ENCODE results near the gene CFAP58.

The CFAP58 gene

DNA sequence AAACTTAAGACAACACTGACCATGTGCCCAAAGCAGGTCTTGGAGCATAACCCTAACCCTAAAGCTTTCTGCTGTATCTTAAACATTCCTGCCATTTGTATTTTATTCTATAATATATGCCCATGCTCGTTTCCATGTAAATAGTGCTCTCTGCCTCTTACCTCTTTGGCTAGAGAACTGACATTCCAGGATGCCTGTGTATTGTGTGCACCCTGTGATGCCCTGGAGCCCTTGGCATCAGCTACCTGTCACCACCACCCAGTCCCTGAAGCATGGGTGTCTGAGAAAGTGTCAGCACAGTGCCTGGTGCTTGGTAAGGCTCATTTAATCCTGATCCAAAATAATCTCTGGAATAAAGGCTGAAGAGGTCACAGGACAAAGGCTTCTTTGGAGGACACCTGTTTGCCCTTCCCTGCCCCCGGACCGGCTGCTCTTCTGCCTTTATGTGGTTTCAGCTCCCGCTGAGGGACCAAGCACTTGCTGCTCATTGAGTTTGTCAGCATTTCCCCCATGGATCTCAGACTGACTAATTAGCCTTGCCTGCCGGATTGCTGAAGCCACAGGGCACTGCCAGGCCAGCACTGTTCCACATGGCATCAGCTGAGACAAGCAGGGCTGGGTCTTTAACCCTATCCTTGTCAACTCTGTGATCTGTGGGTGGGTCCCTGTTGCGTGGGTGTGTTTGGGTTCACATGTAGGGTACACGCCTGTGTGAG, 148.4 kb downstream of the CFAP58 start:
- TF ChIP-seq ZBTB7A (IDR thresholded peaks at IDR 0.05; ENCODE audit: low read depth) (no peak), EGR1 (IDR thresholded peaks at IDR 0.05) (no peak), TAF1 (IDR thresholded peaks at IDR 0.05; ENCODE audit: low read depth) (no peak), RAD21 (IDR thresholded peaks at IDR 0.05; ENCODE audit: low read depth) (no peak), CREB1 (IDR thresholded peaks at IDR 0.05; ENCODE audit: low read depth) (no peak), TCF12 (IDR thresholded peaks at IDR 0.05; ENCODE audit: low read depth) (no peak), NFIC (IDR thresholded peaks at IDR 0.05) (no peak), EP300 (IDR thresholded peaks at IDR 0.05; ENCODE audit: borderline replicate concordance) (no peak), YY1 (IDR thresholded peaks at IDR 0.05; ENCODE audit: low read depth) (no peak), FOXM1 (IDR thresholded peaks at IDR 0.05; ENCODE audit: borderline replicate concordance, low read depth) (no peak), TEAD4 (IDR thresholded peaks at IDR 0.05) (no peak)
- TF ChIP-seq, protein P1, sequence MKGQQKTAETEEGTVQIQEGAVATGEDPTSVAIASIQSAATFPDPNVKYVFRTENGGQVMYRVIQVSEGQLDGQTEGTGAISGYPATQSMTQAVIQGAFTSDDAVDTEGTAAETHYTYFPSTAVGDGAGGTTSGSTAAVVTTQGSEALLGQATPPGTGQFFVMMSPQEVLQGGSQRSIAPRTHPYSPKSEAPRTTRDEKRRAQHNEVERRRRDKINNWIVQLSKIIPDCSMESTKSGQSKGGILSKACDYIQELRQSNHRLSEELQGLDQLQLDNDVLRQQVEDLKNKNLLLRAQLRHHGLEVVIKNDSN (IDR thresholded peaks at IDR 0.05): no peak
- TF ChIP-seq, protein P2, sequence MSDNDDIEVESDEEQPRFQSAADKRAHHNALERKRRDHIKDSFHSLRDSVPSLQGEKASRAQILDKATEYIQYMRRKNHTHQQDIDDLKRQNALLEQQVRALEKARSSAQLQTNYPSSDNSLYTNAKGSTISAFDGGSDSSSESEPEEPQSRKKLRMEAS (IDR thresholded peaks at IDR 0.05): no peak
- TF ChIP-seq, protein P3, sequence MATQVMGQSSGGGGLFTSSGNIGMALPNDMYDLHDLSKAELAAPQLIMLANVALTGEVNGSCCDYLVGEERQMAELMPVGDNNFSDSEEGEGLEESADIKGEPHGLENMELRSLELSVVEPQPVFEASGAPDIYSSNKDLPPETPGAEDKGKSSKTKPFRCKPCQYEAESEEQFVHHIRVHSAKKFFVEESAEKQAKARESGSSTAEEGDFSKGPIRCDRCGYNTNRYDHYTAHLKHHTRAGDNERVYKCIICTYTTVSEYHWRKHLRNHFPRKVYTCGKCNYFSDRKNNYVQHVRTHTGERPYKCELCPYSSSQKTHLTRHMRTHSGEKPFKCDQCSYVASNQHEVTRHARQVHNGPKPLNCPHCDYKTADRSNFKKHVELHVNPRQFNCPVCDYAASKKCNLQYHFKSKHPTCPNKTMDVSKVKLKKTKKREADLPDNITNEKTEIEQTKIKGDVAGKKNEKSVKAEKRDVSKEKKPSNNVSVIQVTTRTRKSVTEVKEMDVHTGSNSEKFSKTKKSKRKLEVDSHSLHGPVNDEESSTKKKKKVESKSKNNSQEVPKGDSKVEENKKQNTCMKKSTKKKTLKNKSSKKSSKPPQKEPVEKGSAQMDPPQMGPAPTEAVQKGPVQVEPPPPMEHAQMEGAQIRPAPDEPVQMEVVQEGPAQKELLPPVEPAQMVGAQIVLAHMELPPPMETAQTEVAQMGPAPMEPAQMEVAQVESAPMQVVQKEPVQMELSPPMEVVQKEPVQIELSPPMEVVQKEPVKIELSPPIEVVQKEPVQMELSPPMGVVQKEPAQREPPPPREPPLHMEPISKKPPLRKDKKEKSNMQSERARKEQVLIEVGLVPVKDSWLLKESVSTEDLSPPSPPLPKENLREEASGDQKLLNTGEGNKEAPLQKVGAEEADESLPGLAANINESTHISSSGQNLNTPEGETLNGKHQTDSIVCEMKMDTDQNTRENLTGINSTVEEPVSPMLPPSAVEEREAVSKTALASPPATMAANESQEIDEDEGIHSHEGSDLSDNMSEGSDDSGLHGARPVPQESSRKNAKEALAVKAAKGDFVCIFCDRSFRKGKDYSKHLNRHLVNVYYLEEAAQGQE (IDR thresholded peaks at IDR 0.05; ENCODE audit: low read depth): no peak

DNA sequence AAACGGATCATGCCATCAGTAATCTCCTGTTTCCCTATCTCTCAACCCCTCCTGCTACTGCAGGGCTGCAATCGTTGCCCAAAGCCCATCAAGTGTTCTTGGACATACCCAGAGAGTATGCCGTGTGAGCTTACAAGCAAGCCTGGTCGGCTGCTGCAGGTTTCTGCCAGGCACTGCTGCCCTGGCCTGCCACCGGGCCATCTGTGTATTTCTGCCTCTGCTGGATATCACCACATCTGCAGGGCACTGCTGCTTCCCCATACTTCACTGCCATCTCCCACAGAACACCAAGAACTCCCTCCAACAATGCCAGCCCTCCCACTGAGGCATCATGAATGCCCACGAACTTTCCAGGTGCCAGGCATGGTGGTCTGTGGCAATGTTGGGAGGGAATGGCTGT, 149.3 kb downstream of the CFAP58 start:
- TF ChIP-seq TCF12 (IDR thresholded peaks at IDR 0.05; ENCODE audit: low read depth) (no peak), TAF1 (IDR thresholded peaks at IDR 0.05; ENCODE audit: low read depth) (no peak), NFIC (IDR thresholded peaks at IDR 0.05) (no peak), CEBPB (IDR thresholded peaks at IDR 0.05) (no peak), YY1 (IDR thresholded peaks at IDR 0.05; ENCODE audit: low read depth) (no peak), EP300 (IDR thresholded peaks at IDR 0.05; ENCODE audit: borderline replicate concordance) (no peak), ZBTB7A (IDR thresholded peaks at IDR 0.05; ENCODE audit: low read depth) (no peak), EGR1 (IDR thresholded peaks at IDR 0.05) (no peak), FOXM1 (IDR thresholded peaks at IDR 0.05; ENCODE audit: borderline replicate concordance, low read depth) (no peak), CREB1 (IDR thresholded peaks at IDR 0.05; ENCODE audit: low read depth) (no peak)
- TF ChIP-seq, protein P3 (IDR thresholded peaks at IDR 0.05; ENCODE audit: low read depth): no peak
- TF ChIP-seq, protein P2 (IDR thresholded peaks at IDR 0.05): no peak
